ENCODE measurements around the gene TARBP1. TPM values are rescaled to one million over a fixed set of nuclear protein-coding genes. Genes with fewer than 3 reads are reported as not detected.

TARBP1 gene
- polyA plus RNA-seq, 1 donor from 2014 or later = 267 TPM

- H3K27ac ChIP-seq (ENCODE audit: low read length) = peak overlapping the region; percentile 69
- peak overlapping the region; percentile 88 for H3K9ac ChIP-seq (ENCODE audit: low read length)
- no peak for TF ChIP-seq SMC3 (conservative IDR thresholded peaks at IDR 0.05; ENCODE audit: poor library complexity)
- TF ChIP-seq REST (IDR thresholded peaks at IDR 0.05; ENCODE audit: borderline replicate concordance) = no peak
- no peak for TF ChIP-seq EP300 (conservative IDR thresholded peaks at IDR 0.05; ENCODE audit: poor library complexity, severe bottlenecking)
- H3F3A ChIP-seq (ENCODE audit: insufficient read depth, low read length, poor library complexity, severe bottlenecking) = peaks cover 3% of the 10 kb centered on the region
- H3K9me3 ChIP-seq (ENCODE audit: low read length) = no peaks in the 10 kb centered on the region
- H3K9me2 ChIP-seq (ENCODE audit: insufficient read depth, low read length) = no peaks in the 10 kb centered on the region
- H3K36me3 ChIP-seq (ENCODE audit: insufficient read depth, low read length) = no peaks in the 10 kb centered on the region
- H3K79me2 ChIP-seq (replicated peaks; ENCODE audit: insufficient read depth, low read length) = peaks cover 17% of the 10 kb centered on the region
- no peaks in the 10 kb centered on the region for H3K27me3 ChIP-seq (ENCODE audit: insufficient read depth, low read depth, low read length)
- H3K4me2 ChIP-seq (ENCODE audit: low read length) = peak overlapping the region; percentile 88
- peak overlapping the region; percentile 25 for H2AFZ ChIP-seq (ENCODE audit: low read depth, low read length)
- peak overlapping the region; percentile 86 for H3K4me3 ChIP-seq (ENCODE audit: low read length)
- no peaks in the 10 kb centered on the region for H4K20me1 ChIP-seq (ENCODE audit: insufficient read depth)
These were observed 1.4 kb downstream of the TARBP1 start for GRCh38 chr1:234477386-234478151.

- peak overlapping the region; percentile 86 for H3K4me3 ChIP-seq (ENCODE audit: low read length)
- no peak overlapping the region for H3K27ac ChIP-seq (ENCODE audit: low read length)
- H3K4me2 ChIP-seq (ENCODE audit: low read length) = peak overlapping the region; percentile 9
- H3K79me2 ChIP-seq (replicated peaks; ENCODE audit: insufficient read depth, low read length) = peaks cover 17% of the 10 kb centered on the region
- TF ChIP-seq MXI1 (conservative IDR thresholded peaks at IDR 0.05; ENCODE audit: poor library complexity, severe bottlenecking) (no peak), SMC3 (conservative IDR thresholded peaks at IDR 0.05; ENCODE audit: poor library complexity) (no peak), TAF1 (IDR thresholded peaks at IDR 0.05; ENCODE audit: low read depth) (no peak)
- H3K9me3 ChIP-seq (ENCODE audit: low read length) = no peaks in the 10 kb centered on the region
- peaks cover 3% of the 10 kb centered on the region for H3F3A ChIP-seq (ENCODE audit: insufficient read depth, low read length, poor library complexity, severe bottlenecking)
- H3K36me3 ChIP-seq (ENCODE audit: insufficient read depth, low read length) = no peaks in the 10 kb centered on the region
- no peak overlapping the region for H2AFZ ChIP-seq (ENCODE audit: low read depth, low read length)
- H3K9ac ChIP-seq (ENCODE audit: low read length) = no peak overlapping the region
- no peaks in the 10 kb centered on the region for H3K27me3 ChIP-seq (ENCODE audit: insufficient read depth, low read depth, low read length)
- H4K20me1 ChIP-seq (ENCODE audit: insufficient read depth) = no peaks in the 10 kb centered on the region
- H3K9me2 ChIP-seq (ENCODE audit: insufficient read depth, low read length) = no peaks in the 10 kb centered on the region
These were observed 2.8 kb downstream of the TARBP1 start for GRCh38 chr1:234476172-234476571.

- no peaks in the 10 kb centered on the region for H3K36me3 ChIP-seq (ENCODE audit: insufficient read depth, low read length)
- H3K9me3 ChIP-seq (ENCODE audit: low read length) = no peaks in the 10 kb centered on the region
- H4K20me1 ChIP-seq (ENCODE audit: insufficient read depth) = no peaks in the 10 kb centered on the region
- peak overlapping the region; percentile 37 for H3K4me3 ChIP-seq (ENCODE audit: low read length)
- peaks cover 3% of the 10 kb centered on the region for H3F3A ChIP-seq (ENCODE audit: insufficient read depth, low read length, poor library complexity, severe bottlenecking)
- H3K79me2 ChIP-seq (replicated peaks; ENCODE audit: insufficient read depth, low read length) = peaks cover 17% of the 10 kb centered on the region
- H3K4me2 ChIP-seq (ENCODE audit: low read length) = no peak overlapping the region
- H3K9me2 ChIP-seq (ENCODE audit: insufficient read depth, low read length) = no peaks in the 10 kb centered on the region
- H2AFZ ChIP-seq (ENCODE audit: low read depth, low read length) = no peak overlapping the region
- TF ChIP-seq MXI1 (conservative IDR thresholded peaks at IDR 0.05; ENCODE audit: poor library complexity, severe bottlenecking) = no peak
- no peak for TF ChIP-seq CTCF (IDR thresholded peaks at IDR 0.05; ENCODE audit: poor library complexity, severe bottlenecking)
- TF ChIP-seq POLR2AphosphoS5 (IDR thresholded peaks at IDR 0.05) = no peak
- TF ChIP-seq RAD21 (conservative IDR thresholded peaks at IDR 0.05) = no peak
- TF ChIP-seq EZH2 (IDR thresholded peaks at IDR 0.05; ENCODE audit: borderline replicate concordance, insufficient read depth, low read length, poor library complexity, severe bottlenecking) = no peak
- no peak for TF ChIP-seq REST (IDR thresholded peaks at IDR 0.05; ENCODE audit: borderline replicate concordance)
- no peak for TF ChIP-seq EP300 (conservative IDR thresholded peaks at IDR 0.05; ENCODE audit: poor library complexity, severe bottlenecking)
- TF ChIP-seq TAF1 (IDR thresholded peaks at IDR 0.05; ENCODE audit: low read depth) = no peak
- no peak for TF ChIP-seq SMC3 (conservative IDR thresholded peaks at IDR 0.05; ENCODE audit: poor library complexity)
- H3K27ac ChIP-seq (ENCODE audit: low read length) = no peak overlapping the region
- H3K27me3 ChIP-seq (ENCODE audit: insufficient read depth, low read depth, low read length) = no peaks in the 10 kb centered on the region
- no peak overlapping the region for H3K9ac ChIP-seq (ENCODE audit: low read length)
These were observed 3.7 kb downstream of the TARBP1 start for GRCh38 chr1:234475167-234475793.
